Body of pancreas (tissue), 4 donors: Measurements from ENCODE around the gene LRP2.

Experiments
- CTCF ChIP-seq, 7 experiments: fragments of 450-650 bp in 4 of 7; fragments of 200-600 bp in 3 of 7; sonication (generic) in 3 of 7; IDR thresholded peaks; one replicate each; pipeline ENCODE4 v1.5.1; 2016 to 2019; ENCODE audit warnings: antibody characterized with exemption in 7 of 7
- POLR2A ChIP-seq, 3 donors: fragments of 450-650 bp; IDR thresholded peaks; one replicate each; pipeline ENCODE4 v1.6.1; 2016; ENCODE audit warnings: antibody characterized with exemption in 3 of 3, mild to moderate bottlenecking in 2 of 3

GRCh38 chr2:169360984-169361705 is 1.2 kb downstream of the LRP2 start:
- no peak for TF ChIP-seq CTCF (IDR thresholded peaks at IDR 0.05)
- TF ChIP-seq POLR2A (IDR thresholded peaks at IDR 0.05): no peak
